Measurements from ENCODE around the gene CHST6. TPM values are rescaled to one million over a fixed set of nuclear protein-coding genes. Genes with fewer than 3 reads are reported as not detected.

Gene CHST6
- total and polyA plus RNA-seq, 4 donors = 2.2 to 8.5 (median 4.4) TPM

GRCh38 chr16:75460446-75460845 is 34.8 kb downstream of the CHST6 start:
- no peak for ATAC-seq (ENCODE audit: insufficient read depth, low FRiP score)
- H3K9ac ChIP-seq (ENCODE audit: insufficient read depth in 1 of 2, low read length in 2 of 2) = peak overlapping the region in 1 of 2 donors; percentile 60
- H3K27me3 ChIP-seq (ENCODE audit: control insufficient read depth in 3 of 3, insufficient read depth in 3 of 3, low read length in 2 of 3) = no peaks in the 10 kb centered on the region
- 26 to 57% methylated on average over 1 of the region's 1 CpG for WGBS, 2 donors
- H3K27ac ChIP-seq (ENCODE audit: low read depth in 1 of 2, low read length in 1 of 2) = no peak overlapping the region
- H3K9me3 ChIP-seq (ENCODE audit: control insufficient read depth in 4 of 4, insufficient read depth in 3 of 4, low read length in 3 of 4) = no peaks in the 10 kb centered on the region
- TF ChIP-seq CTCF (IDR thresholded peaks at IDR 0.05; ENCODE audit: control extremely low read depth, extremely low read depth) = no peak
- no peak overlapping the region for H3K4me3 ChIP-seq
- peak; percentile 93 to 98 (median 98) for DNase-seq
- H3K4me1 ChIP-seq (ENCODE audit: control insufficient read depth in 5 of 5, insufficient read depth in 5 of 5, low read length in 5 of 5) = peaks cover 0 to 37% (median 15%) of the 10 kb centered on the region in 5 donors
- H3K36me3 ChIP-seq (ENCODE audit: control insufficient read depth in 4 of 4, insufficient read depth in 4 of 4, low read length in 4 of 4) = peaks cover 0 to 2% (median 0%) of the 10 kb centered on the region in 4 donors

GRCh38 chr16:75459691-75460090 is 35.5 kb downstream of the CHST6 start:
- Histone ChIP-seq H3K4me3 (no peak overlapping the region), H3K9ac (ENCODE audit: insufficient read depth in 1 of 2, low read length in 2 of 2) (peak overlapping the region in 1 of 2 donors; percentile 56), H3K27ac (ENCODE audit: low read depth in 1 of 2, low read length in 1 of 2) (no peak overlapping the region), H3K27me3 (ENCODE audit: control insufficient read depth in 3 of 3, insufficient read depth in 3 of 3, low read length in 2 of 3) (no peaks in the 10 kb centered on the region), H3K9me3 (ENCODE audit: control insufficient read depth in 4 of 4, insufficient read depth in 3 of 4, low read length in 3 of 4) (no peaks in the 10 kb centered on the region), H3K36me3 (ENCODE audit: control insufficient read depth in 4 of 4, insufficient read depth in 4 of 4, low read length in 4 of 4) (peaks cover 0 to 2% (median 0%) of the 10 kb centered on the region in 4 donors), H3K4me1 (ENCODE audit: control insufficient read depth in 5 of 5, insufficient read depth in 5 of 5, low read length in 5 of 5) (peaks cover 0 to 37% (median 15%) of the 10 kb centered on the region in 5 donors)
- no peak for DNase-seq
- ATAC-seq (ENCODE audit: insufficient read depth, low FRiP score) = no peak
- 93 to 98% methylated on average over 4 of the region's 4 CpGs for WGBS, 2 donors
- no peak for TF ChIP-seq CTCF (IDR thresholded peaks at IDR 0.05; ENCODE audit: control extremely low read depth, extremely low read depth)

- WGBS, 2 donors = 95% methylated on average over 2 of the region's 2 CpGs
Observed at GRCh38 chr16:75458439-75458838, 36.8 kb downstream of the CHST6 start.

More at GRCh38 chr16:75458439-75458838, 36.8 kb downstream of the CHST6 start:
- H3K4me1 ChIP-seq (ENCODE audit: control insufficient read depth in 5 of 5, insufficient read depth in 5 of 5, low read length in 5 of 5) = peaks cover 0 to 37% (median 15%) of the 10 kb centered on the region in 5 donors
- TF ChIP-seq CTCF (IDR thresholded peaks at IDR 0.05; ENCODE audit: control extremely low read depth, extremely low read depth) = no peak
- peaks cover 0 to 2% (median 0%) of the 10 kb centered on the region in 4 donors for H3K36me3 ChIP-seq (ENCODE audit: control insufficient read depth in 4 of 4, insufficient read depth in 4 of 4, low read length in 4 of 4)
- no peak overlapping the region for H3K9ac ChIP-seq (ENCODE audit: insufficient read depth in 1 of 2, low read length in 2 of 2)
- no peak overlapping the region for H3K4me3 ChIP-seq
- DNase-seq = no peak
- no peak for ATAC-seq (ENCODE audit: insufficient read depth, low FRiP score)
- H3K9me3 ChIP-seq (ENCODE audit: control insufficient read depth in 4 of 4, insufficient read depth in 3 of 4, low read length in 3 of 4) = no peaks in the 10 kb centered on the region
- H3K27ac ChIP-seq (ENCODE audit: low read depth in 1 of 2, low read length in 1 of 2) = no peak overlapping the region
- no peaks in the 10 kb centered on the region for H3K27me3 ChIP-seq (ENCODE audit: control insufficient read depth in 3 of 3, insufficient read depth in 3 of 3, low read length in 2 of 3)

All from lung (tissue), 12 donors.